Liver (tissue), 9 donors: ENCODE measurements around the gene FADS2. TPM values are rescaled to one million over a fixed set of nuclear protein-coding genes. Genes with fewer than 3 reads are reported as not detected.

Experiments used
- DNase-seq: peaks from one replicate; pipeline ENCODE4 v3.0.0-alpha.2; 2017; ENCODE audit warnings: low spot score
- H3K27ac ChIP-seq, 2 donors: one replicate each; pipeline ENCODE4 v1.7.0; 2013; ENCODE audit warnings: inconsistent platforms in 2 of 2, low read length in 2 of 2, control low read depth in 1 of 2, low read depth in 1 of 2, mild to moderate bottlenecking in 1 of 2
- H3K27me3 ChIP-seq, 4 donors: one replicate each; pipeline versions ENCODE4 v1.6.1 to v1.7.0; 2013; ENCODE audit warnings: low read length in 3 of 4, inconsistent platforms in 1 of 4, mild to moderate bottlenecking in 1 of 4, moderate library complexity in 1 of 4; ENCODE audit not compliant: control insufficient read depth in 4 of 4, insufficient read depth in 4 of 4
- H3K36me3 ChIP-seq, 4 donors: one replicate each; pipeline versions ENCODE4 v1.6.1 to v1.7.0; 2013; ENCODE audit warnings: low read length in 3 of 4, mild to moderate bottlenecking in 3 of 4, low read depth in 1 of 4, moderate library complexity in 1 of 4; ENCODE audit not compliant: control insufficient read depth in 4 of 4, insufficient read depth in 3 of 4
- H3K4me1 ChIP-seq, 4 donors: one replicate each; pipeline versions ENCODE4 v1.6.1 to v1.7.0; 2013; ENCODE audit warnings: low read length in 3 of 4, mild to moderate bottlenecking in 3 of 4, moderate library complexity in 1 of 4; ENCODE audit not compliant: control insufficient read depth in 4 of 4, insufficient read depth in 4 of 4
- H3K4me3 ChIP-seq, 3 donors: one replicate each; pipeline versions ENCODE4 v1.6.1 to v1.7.0; 2013; ENCODE audit warnings: low read length in 3 of 3, control low read depth in 1 of 3, low read depth in 1 of 3, mild to moderate bottlenecking in 1 of 3
- H3K9ac ChIP-seq, 2 donors: one replicate each; pipeline ENCODE4 v1.7.0; 2013; ENCODE audit warnings: low read length in 2 of 2, mild to moderate bottlenecking in 2 of 2, moderate library complexity in 2 of 2, control low read depth in 1 of 2, low read depth in 1 of 2
- H3K9me3 ChIP-seq, 4 donors: one replicate each; pipeline versions ENCODE4 v1.6.1 to v1.7.0; 2013; ENCODE audit warnings: low read length in 3 of 4; ENCODE audit not compliant: control insufficient read depth in 4 of 4
- FOXA1 ChIP-seq: IDR thresholded peaks from 2 replicates; pipeline ENCODE4 v1.6.1; 2016; ENCODE audit warnings: antibody characterized with exemption
- FOXA2 ChIP-seq: IDR thresholded peaks from 2 replicates; pipeline ENCODE4 v1.6.1; 2016; ENCODE audit warnings: antibody characterized with exemption
- GABPA ChIP-seq, 2 donors: IDR thresholded peaks in 1 of 2; conservative IDR thresholded peaks in 1 of 2; 2 replicates each; pipeline ENCODE4 v1.6.1; 2016; ENCODE audit warnings: antibody characterized with exemption in 2 of 2, mild to moderate bottlenecking in 1 of 2, moderate library complexity in 1 of 2
- HNF4G ChIP-seq: IDR thresholded peaks from 2 replicates; pipeline ENCODE4 v1.6.1; 2016; ENCODE audit warnings: antibody characterized with exemption
- JUND ChIP-seq, 2 donors: IDR thresholded peaks; 2 replicates each; pipeline ENCODE4 v1.6.1; 2016; ENCODE audit warnings: antibody characterized with exemption in 2 of 2
- NR2F2 ChIP-seq: IDR thresholded peaks from 2 replicates; pipeline ENCODE4 v1.6.1; 2016; ENCODE audit warnings: antibody characterized with exemption
- RAD21 ChIP-seq, 2 donors: IDR thresholded peaks; 2 replicates each; pipeline ENCODE4 v1.6.1; 2016; ENCODE audit warnings: antibody characterized with exemption in 2 of 2, mild to moderate bottlenecking in 2 of 2
- RXRA ChIP-seq, 2 donors: IDR thresholded peaks; 2 replicates each; pipeline ENCODE4 v1.6.1; 2017 to 2018; ENCODE audit warnings: antibody characterized with exemption in 2 of 2, mild to moderate bottlenecking in 1 of 2
- SP1 ChIP-seq: IDR thresholded peaks from 2 replicates; pipeline ENCODE4 v1.6.1; 2018; ENCODE audit warnings: antibody characterized with exemption, mild to moderate bottlenecking
- TAF1 ChIP-seq: conservative IDR thresholded peaks from 2 replicates; pipeline ENCODE4 v1.6.1; 2016; ENCODE audit warnings: antibody characterized with exemption, mild to moderate bottlenecking
- YY1 ChIP-seq: IDR thresholded peaks from 2 replicates; pipeline ENCODE4 v1.6.1; 2016; ENCODE audit warnings: antibody characterized with exemption, mild to moderate bottlenecking
- WGBS: extraction: QIAGEN DNeasy Blood & Tissue Kit; methylation state at CpG from one replicate; pipeline ENCODE4 v1.1.7; 2013; 5-methylcytosine and 5-hydroxymethylcytosine counted together
- polyA plus RNA-seq, 2 donors: library from polyadenylated mRNA; stranded (reverse) in 1 of 2; unstranded in 1 of 2; fragments of 200-250 nt in 1 of 2; fragments of >200 nt in 1 of 2; fragmentation: Nextera tagmentation in 1 of 2; extraction: Ambion mirVana in 1 of 2; gene quantifications; one replicate each; pipeline versions ENCODE4 v1.2.1 to v1.2.3, GENCODE V29; 2013 to 2015
- total RNA-seq, 2 donors: library from RNA; depleted of rRNA; stranded (reverse); fragments of >200 nt; gene quantifications; one replicate each; pipeline ENCODE4 v1.2.3, GENCODE V29; 2014
- TF ChIP-seq, protein P1 (sequence below): IDR thresholded peaks from 2 replicates; pipeline ENCODE4 v1.6.1; 2016; ENCODE audit warnings: antibody characterized with exemption
- TF ChIP-seq, protein P2 (sequence below): fragments of 150-350 bp; IDR thresholded peaks from 2 replicates; pipeline ENCODE4 v1.5.1; 2017; ENCODE audit warnings: improper control_type of control experiment, low read depth, low read length; ENCODE audit not compliant: missing input control
- TF ChIP-seq, protein P3 (sequence below): IDR thresholded peaks from 2 replicates; pipeline ENCODE4 v1.6.1; 2016; ENCODE audit warnings: antibody characterized with exemption, mild to moderate bottlenecking
- donor health status: healthy.
- donor health status: healthy.
- donor health status: healthy.
- donor health status: healthy.
- donor health status: healthy.

FADS2 gene
- total and polyA plus RNA-seq, 4 donors, result 2.8 to 281 (median 84.9) TPM

DNA sequence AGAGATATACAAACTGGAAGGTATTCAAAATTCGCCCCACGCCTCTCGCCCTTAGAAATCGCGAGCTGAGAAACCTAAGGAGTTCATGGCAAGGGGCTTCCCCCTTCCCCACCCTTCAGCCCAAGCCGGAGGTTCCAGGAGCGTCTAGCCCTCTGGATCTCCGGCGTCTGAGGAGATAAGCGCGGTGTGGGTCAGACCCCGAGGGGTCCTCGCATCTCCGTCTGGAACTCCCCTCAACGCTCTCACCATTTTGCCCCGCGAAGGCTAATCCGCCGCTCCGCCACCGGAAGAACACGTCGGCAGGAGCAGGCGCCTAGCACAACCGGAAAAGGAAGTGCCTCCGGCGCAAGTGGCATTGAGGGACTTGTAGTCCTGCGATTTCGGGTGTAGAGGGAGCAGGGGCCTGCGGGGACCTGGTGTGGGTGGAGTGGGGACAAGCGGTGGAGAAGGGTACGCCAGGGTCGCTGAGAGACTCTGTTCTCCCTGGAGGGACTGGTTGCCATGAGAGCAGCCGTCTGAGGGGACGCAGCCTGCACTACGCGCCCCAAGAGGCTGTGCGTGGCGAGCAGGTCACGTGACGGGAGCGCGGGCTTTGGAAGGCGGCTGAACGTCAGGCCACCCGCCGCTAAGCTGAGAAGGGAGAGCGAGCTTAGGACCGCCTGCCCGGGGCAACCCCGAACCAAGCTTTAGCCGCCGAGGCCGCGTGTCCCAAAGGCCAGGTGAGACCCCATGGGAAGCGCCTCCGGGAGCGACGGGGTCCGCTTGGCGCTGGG, 35.6 kb upstream of the FADS2 start, which contains the start of the genes FEN1 and TMEM258:
Gene FEN1 (plus strand): TSS at position 602 of the 773 bp plus-strand sequence. CDS start 2,451 bp downstream, outside the sequence.
Gene TMEM258 (minus strand): TSS at position 290 of the 773 bp plus-strand sequence. CDS start 41 bp downstream, at position 249.
- Histone ChIP-seq H3K4me1 (peaks cover 0 to 19% (median 17%) of the 10 kb centered on the region in 4 donors), H3K9me3 (no peaks in the 10 kb centered on the region), H3K36me3 (peaks cover 9 to 26% (median 18%) of the 10 kb centered on the region in 4 donors), H3K27me3 (no peaks in the 10 kb centered on the region), H3K9ac (peak within 1 kb of the TSS; percentile 96 to 99), H3K27ac (peak within 1 kb of the TSS; percentile 93 to 98), H3K4me3 (peak within 1 kb of the TSS; percentile 71 to 98 (median 91))
- under 1% methylated on average over 61 of the region's 61 CpGs for WGBS
- DNase-seq, result peak; percentile 89
- TF ChIP-seq FOXA1 (no peak), RXRA (IDR thresholded peaks at IDR 0.05) (peak in 1 of 2 donors; percentile 6), GABPA (IDR thresholded peaks at IDR 0.05 in 1 of 2, conservative IDR thresholded peaks at IDR 0.05 in 1 of 2) (peak; percentile 95 to 99), NR2F2 (no peak), YY1 (peak; percentile 94), RAD21 (IDR thresholded peaks at IDR 0.05) (no peak)
- TF ChIP-seq, protein P1, sequence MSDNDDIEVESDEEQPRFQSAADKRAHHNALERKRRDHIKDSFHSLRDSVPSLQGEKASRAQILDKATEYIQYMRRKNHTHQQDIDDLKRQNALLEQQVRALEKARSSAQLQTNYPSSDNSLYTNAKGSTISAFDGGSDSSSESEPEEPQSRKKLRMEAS, result peak; percentile 75
- TF ChIP-seq, protein P2, sequence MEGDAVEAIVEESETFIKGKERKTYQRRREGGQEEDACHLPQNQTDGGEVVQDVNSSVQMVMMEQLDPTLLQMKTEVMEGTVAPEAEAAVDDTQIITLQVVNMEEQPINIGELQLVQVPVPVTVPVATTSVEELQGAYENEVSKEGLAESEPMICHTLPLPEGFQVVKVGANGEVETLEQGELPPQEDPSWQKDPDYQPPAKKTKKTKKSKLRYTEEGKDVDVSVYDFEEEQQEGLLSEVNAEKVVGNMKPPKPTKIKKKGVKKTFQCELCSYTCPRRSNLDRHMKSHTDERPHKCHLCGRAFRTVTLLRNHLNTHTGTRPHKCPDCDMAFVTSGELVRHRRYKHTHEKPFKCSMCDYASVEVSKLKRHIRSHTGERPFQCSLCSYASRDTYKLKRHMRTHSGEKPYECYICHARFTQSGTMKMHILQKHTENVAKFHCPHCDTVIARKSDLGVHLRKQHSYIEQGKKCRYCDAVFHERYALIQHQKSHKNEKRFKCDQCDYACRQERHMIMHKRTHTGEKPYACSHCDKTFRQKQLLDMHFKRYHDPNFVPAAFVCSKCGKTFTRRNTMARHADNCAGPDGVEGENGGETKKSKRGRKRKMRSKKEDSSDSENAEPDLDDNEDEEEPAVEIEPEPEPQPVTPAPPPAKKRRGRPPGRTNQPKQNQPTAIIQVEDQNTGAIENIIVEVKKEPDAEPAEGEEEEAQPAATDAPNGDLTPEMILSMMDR, result no peak

DNA sequence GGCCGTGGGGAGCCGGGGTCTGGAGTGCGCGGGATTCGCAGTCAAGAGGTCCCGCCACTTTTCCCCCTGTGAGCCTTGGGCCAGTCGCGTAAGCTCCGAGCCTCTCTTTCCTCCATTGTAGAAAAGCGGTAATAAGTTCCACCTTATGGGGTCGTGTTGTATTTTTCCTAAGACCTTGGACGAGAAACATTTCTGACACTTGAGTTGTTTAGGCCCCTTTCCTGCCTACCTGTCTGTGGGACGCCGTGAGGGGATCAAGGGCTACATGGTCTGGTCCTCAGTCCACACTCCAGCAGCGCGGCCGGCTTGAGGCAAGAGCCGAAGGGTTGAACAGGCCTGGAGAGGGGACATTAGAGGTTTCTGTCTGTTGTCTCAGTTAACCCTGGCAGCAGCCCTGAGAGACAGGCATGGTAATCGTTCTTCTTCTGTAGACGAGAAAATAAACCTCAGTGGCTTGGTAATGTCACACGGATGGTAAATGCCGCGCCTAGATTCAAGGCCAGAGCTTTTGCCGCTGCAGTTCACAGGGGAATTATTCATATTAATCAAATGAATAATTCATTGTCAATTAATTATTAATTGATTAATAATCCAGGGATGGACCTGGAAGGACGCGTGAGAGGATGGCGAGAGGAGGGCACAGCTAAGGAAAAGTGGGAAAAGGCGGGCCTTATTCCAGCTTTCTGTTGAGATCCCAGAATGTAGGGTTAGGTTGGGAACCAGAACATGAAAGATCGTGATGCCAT, 34.8 kb upstream of the FADS2 start:
- peak overlapping the region; percentile 71 to 98 (median 91) for H3K4me3 ChIP-seq
- peak overlapping the region; percentile 47 to 99 for H3K9ac ChIP-seq
- no peak for DNase-seq
- peaks cover 9 to 19% (median 14%) of the 10 kb centered on the region in 4 donors for H3K36me3 ChIP-seq
- no peaks in the 10 kb centered on the region for H3K27me3 ChIP-seq
- no peaks in the 10 kb centered on the region for H3K9me3 ChIP-seq
- H3K27ac ChIP-seq, result peak overlapping the region in 1 of 2 donors; percentile 93
- 4% methylated on average over 29 of the region's 29 CpGs for WGBS
- H3K4me1 ChIP-seq, result peaks cover 0 to 25% (median 20%) of the 10 kb centered on the region in 4 donors
- TF ChIP-seq HNF4G, result no peak
- TF ChIP-seq FOXA2, result no peak
- TF ChIP-seq GABPA (IDR thresholded peaks at IDR 0.05 in 1 of 2, conservative IDR thresholded peaks at IDR 0.05 in 1 of 2), result no peak

DNA sequence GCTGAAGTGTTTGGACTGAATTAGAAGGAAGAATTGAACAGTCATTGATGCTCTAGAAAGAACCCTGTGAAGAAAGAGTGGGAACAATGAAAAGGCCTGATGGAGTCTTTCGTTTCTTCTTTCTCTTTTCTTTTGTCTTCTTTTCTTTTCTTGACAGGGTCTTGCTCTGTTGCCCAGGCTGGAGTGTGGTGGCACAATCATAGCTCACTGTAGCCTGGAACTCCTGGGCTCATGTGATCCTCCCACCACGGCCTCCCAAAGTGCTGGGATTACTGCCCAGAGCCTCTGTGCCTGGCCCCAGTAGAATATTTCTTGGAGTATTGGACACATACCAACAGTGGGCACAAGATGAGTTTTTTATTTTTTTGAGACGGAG, 34.3 kb upstream of the FADS2 start:
- Histone ChIP-seq H3K9ac (no peak overlapping the region), H3K9me3 (no peaks in the 10 kb centered on the region), H3K4me1 (peaks cover 0 to 27% (median 22%) of the 10 kb centered on the region in 4 donors), H3K4me3 (peak overlapping the region in 1 of 3 donors; percentile 71), H3K27ac (no peak overlapping the region), H3K27me3 (no peaks in the 10 kb centered on the region), H3K36me3 (peaks cover 8 to 14% (median 13%) of the 10 kb centered on the region in 4 donors)
- DNase-seq, result no peak
- 68% methylated on average over 3 of the region's 3 CpGs for WGBS
- TF ChIP-seq YY1 (no peak), JUND (IDR thresholded peaks at IDR 0.05) (no peak), TAF1 (no peak), GABPA (IDR thresholded peaks at IDR 0.05 in 1 of 2, conservative IDR thresholded peaks at IDR 0.05 in 1 of 2) (no peak), SP1 (no peak)
- TF ChIP-seq, protein P3, sequence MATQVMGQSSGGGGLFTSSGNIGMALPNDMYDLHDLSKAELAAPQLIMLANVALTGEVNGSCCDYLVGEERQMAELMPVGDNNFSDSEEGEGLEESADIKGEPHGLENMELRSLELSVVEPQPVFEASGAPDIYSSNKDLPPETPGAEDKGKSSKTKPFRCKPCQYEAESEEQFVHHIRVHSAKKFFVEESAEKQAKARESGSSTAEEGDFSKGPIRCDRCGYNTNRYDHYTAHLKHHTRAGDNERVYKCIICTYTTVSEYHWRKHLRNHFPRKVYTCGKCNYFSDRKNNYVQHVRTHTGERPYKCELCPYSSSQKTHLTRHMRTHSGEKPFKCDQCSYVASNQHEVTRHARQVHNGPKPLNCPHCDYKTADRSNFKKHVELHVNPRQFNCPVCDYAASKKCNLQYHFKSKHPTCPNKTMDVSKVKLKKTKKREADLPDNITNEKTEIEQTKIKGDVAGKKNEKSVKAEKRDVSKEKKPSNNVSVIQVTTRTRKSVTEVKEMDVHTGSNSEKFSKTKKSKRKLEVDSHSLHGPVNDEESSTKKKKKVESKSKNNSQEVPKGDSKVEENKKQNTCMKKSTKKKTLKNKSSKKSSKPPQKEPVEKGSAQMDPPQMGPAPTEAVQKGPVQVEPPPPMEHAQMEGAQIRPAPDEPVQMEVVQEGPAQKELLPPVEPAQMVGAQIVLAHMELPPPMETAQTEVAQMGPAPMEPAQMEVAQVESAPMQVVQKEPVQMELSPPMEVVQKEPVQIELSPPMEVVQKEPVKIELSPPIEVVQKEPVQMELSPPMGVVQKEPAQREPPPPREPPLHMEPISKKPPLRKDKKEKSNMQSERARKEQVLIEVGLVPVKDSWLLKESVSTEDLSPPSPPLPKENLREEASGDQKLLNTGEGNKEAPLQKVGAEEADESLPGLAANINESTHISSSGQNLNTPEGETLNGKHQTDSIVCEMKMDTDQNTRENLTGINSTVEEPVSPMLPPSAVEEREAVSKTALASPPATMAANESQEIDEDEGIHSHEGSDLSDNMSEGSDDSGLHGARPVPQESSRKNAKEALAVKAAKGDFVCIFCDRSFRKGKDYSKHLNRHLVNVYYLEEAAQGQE, result no peak
